PC-9 (cell line): ENCODE results near the gene NRG2. TPM values are rescaled to one million over a fixed set of nuclear protein-coding genes. Genes with fewer than 3 reads are reported as not detected.

Experiments used
- BruUV-seq: library from RNA; stranded (reverse); fragments of 400-500 nt; replicated peaks from 2 replicates; lab custom pipeline; 2021; lab: Mats Ljungman, UMichigan
- CTCF ChIA-PET: fragments of 300-600 bp; sonication (Branson Sonifier 250); formaldehyde crosslinking; loops from one replicate; lab custom pipeline; 2022; ENCODE audit warnings: antibody characterized with exemption; lab: Charles Lee
- POLR2A ChIA-PET: fragments of 300-600 bp; sonication (Branson Sonifier 250); formaldehyde crosslinking; loops from one replicate; lab custom pipeline; 2022; ENCODE audit warnings: antibody characterized with exemption; ENCODE audit not compliant: unreplicated experiment; lab: Charles Lee
- DNase-seq, 2 experiments: peaks; one replicate each; pipeline versions ENCODE4 v3.0.0 to v3.0.0-alpha.2; 2015 to 2022; ENCODE audit warnings: mixed read lengths in 1 of 2
- H2AFZ ChIP-seq: fragments of 200-600 bp; sonication (generic); 2 replicates; pipeline ENCODE4 v1.8.1; 2017; ENCODE audit warnings: antibody characterized with exemption
- H3F3A ChIP-seq: fragments of 200-600 bp; sonication (generic); 2 replicates; pipeline ENCODE4 v1.8.1; 2017; ENCODE audit warnings: antibody characterized with exemption, mild to moderate bottlenecking, low read depth; ENCODE audit not compliant: insufficient read depth
- H3K27ac ChIP-seq: fragments of 200-600 bp; sonication (generic); 2 replicates; pipeline ENCODE4 v1.6.1; 2016; ENCODE audit warnings: mixed run types
- H3K27me3 ChIP-seq: fragments of 200-600 bp; sonication (generic); 2 replicates; pipeline ENCODE4 v1.6.1; 2016; ENCODE audit warnings: low read depth, mixed run types; ENCODE audit not compliant: insufficient read depth
- H3K36me3 ChIP-seq: fragments of 200-600 bp; sonication (generic); 2 replicates; pipeline ENCODE4 v1.6.1; 2016; ENCODE audit warnings: low read depth, mixed run types
- H3K4me1 ChIP-seq: fragments of 200-600 bp; sonication (generic); replicated peaks from 2 replicates; pipeline ENCODE4 v1.6.1; 2016; ENCODE audit warnings: mixed run types; ENCODE audit not compliant: insufficient read depth
- H3K4me2 ChIP-seq: fragments of 200-600 bp; sonication (generic); 2 replicates; pipeline ENCODE4 v1.6.1; 2017; ENCODE audit warnings: mixed run types
- H3K4me3 ChIP-seq: fragments of 200-600 bp; sonication (generic); 2 replicates; pipeline ENCODE4 v1.6.1; 2016; ENCODE audit warnings: mixed run types
- H3K79me2 ChIP-seq: fragments of 200-600 bp; sonication (generic); 2 replicates; pipeline ENCODE4 v1.6.1; 2017; ENCODE audit warnings: low read depth, mixed run types
- H3K9me2 ChIP-seq: fragments of 200-600 bp; sonication (generic); 2 replicates; pipeline ENCODE4 v1.8.1; 2017; ENCODE audit warnings: mild to moderate bottlenecking; ENCODE audit not compliant: insufficient read depth
- H3K9me3 ChIP-seq: fragments of 200-600 bp; sonication (generic); 2 replicates; pipeline ENCODE4 v1.8.1; 2016; ENCODE audit warnings: low read depth; ENCODE audit not compliant: insufficient read depth
- H4K20me1 ChIP-seq: fragments of 200-600 bp; sonication (generic); 2 replicates; pipeline ENCODE4 v1.8.1; 2017; ENCODE audit not compliant: insufficient read depth
- EZH2 ChIP-seq: fragments of 200-600 bp; sonication (generic); IDR thresholded peaks from 2 replicates; pipeline ENCODE4 v1.8.0; 2017; ENCODE audit warnings: antibody characterized with exemption, low read depth
- intact Hi-C: fragments of 100-400 bp; cut with micrococcal nuclease; formaldehyde crosslinking; loops from one replicate; pipeline ENCODE4 v1.10.0; 2022; ENCODE audit not compliant: unreplicated experiment
- total RNA-seq: library from RNA; stranded (reverse); gene quantifications from 2 replicates; pipeline ENCODE4 v1.2.3, GENCODE V29; 2021
- TF ChIP-seq, protein P1 (sequence below): fragments of 200-600 bp; sonication (generic); conservative IDR thresholded peaks from 2 replicates; pipeline ENCODE4 v1.6.1; 2017; ENCODE audit warnings: mixed run types, antibody characterized with exemption, mild to moderate bottlenecking, moderate library complexity

NRG2 gene
- total RNA-seq, 1 experiment from 2014 or later = not detected

DNA sequence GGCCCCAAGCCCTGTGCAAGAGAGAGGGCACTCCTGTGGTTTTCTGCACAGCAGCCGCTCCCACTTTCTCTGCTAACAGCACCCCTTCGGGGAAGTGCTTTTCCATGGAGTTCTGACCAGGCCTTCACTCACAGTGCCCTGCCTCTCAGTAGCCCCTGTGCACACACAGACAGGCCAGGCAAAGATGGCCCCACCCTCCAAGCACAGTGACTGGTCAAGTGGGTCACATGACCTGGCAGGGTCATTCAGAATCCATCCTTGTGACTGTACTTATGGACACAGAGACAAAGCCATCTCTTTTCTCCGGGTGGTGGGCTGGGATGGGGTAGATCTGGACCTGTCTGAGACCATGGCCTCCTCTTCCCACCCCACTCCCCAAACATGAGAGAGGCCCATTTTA lies 165.0 kb downstream of the NRG2 start:
- peak overlapping the region; percentile 51; the same call in 1 of the 2 replicates for H3K4me2 ChIP-seq
- H3K27me3 ChIP-seq = no peaks in the 10 kb centered on the region
- POLR2A ChIA-PET = no interaction called here
- H3K79me2 ChIP-seq = no peaks in the 10 kb centered on the region
- H3K27ac ChIP-seq = peak overlapping the region; percentile 74
- intact Hi-C loops = no loop called here
- no peak overlapping the region for H2AFZ ChIP-seq
- H3K4me1 ChIP-seq = peaks cover 30% of the 10 kb centered on the region
- peak in 1 of 2 experiments; percentile 9 for DNase-seq
- TF ChIP-seq, protein P1, sequence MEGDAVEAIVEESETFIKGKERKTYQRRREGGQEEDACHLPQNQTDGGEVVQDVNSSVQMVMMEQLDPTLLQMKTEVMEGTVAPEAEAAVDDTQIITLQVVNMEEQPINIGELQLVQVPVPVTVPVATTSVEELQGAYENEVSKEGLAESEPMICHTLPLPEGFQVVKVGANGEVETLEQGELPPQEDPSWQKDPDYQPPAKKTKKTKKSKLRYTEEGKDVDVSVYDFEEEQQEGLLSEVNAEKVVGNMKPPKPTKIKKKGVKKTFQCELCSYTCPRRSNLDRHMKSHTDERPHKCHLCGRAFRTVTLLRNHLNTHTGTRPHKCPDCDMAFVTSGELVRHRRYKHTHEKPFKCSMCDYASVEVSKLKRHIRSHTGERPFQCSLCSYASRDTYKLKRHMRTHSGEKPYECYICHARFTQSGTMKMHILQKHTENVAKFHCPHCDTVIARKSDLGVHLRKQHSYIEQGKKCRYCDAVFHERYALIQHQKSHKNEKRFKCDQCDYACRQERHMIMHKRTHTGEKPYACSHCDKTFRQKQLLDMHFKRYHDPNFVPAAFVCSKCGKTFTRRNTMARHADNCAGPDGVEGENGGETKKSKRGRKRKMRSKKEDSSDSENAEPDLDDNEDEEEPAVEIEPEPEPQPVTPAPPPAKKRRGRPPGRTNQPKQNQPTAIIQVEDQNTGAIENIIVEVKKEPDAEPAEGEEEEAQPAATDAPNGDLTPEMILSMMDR = no peak
- no peak overlapping the region for H3K4me3 ChIP-seq
- H3K9me2 ChIP-seq = no peaks in the 10 kb centered on the region
- no TSS peak for BruUV-seq
- H3F3A ChIP-seq = peaks cover 14% of the 10 kb centered on the region; the same call in 1 of the 2 replicates
- no peaks in the 10 kb centered on the region for H4K20me1 ChIP-seq
- CTCF ChIA-PET = no interaction called here
- no peaks in the 10 kb centered on the region for H3K36me3 ChIP-seq
- H3K9me3 ChIP-seq = peaks cover 4% of the 10 kb centered on the region; the same call in 1 of the 2 replicates

DNA sequence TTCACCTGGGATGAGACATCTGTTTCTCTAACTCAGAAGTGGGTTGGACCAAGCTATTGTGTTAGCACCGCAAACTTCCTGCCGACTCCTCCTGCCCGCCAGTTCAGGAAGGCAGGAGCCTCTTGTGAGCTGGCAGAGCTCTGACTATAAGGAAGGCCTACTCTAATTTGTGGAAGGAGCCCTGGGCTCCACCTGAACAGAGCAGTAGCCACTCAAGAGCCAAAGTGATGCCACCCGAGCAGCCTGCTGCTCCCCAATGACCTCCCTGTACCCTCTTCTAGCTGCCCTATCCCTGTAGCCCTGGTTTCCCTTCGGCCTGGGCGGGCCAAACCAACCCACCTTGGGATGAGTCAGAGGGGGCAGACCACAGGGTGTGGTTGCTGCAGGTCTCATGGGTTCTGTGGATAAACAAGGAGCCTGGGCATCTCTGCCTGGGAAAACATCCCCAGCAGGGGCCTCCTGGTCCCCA lies 165.9 kb downstream of the NRG2 start:
- ChIA-PET CTCF (interaction anchor here (0.5 to 1.3 kb wide), 4 partner anchors 92 to 1837 kb away, joined by 3 to 4 read pairs (median 3); no protein-coding TSS in a partner anchor), POLR2A (interaction anchor here (0.5 to 0.7 kb wide), 4 partner anchors 25 to 131 kb away, joined by 4 to 6 read pairs (median 5); no protein-coding TSS in a partner anchor)
- TF ChIP-seq EZH2 = no peak
- TF ChIP-seq, protein P1 = no peak
- Histone ChIP-seq H4K20me1 (no peaks in the 10 kb centered on the region), H2AFZ (peak overlapping the region; percentile 24; the same call in 1 of the 2 replicates), H3K27ac (peak overlapping the region; percentile 74), H3K9me2 (no peaks in the 10 kb centered on the region), H3K4me1 (peaks cover 26% of the 10 kb centered on the region), H3K4me3 (no peak overlapping the region), H3K79me2 (no peaks in the 10 kb centered on the region), H3K27me3 (no peaks in the 10 kb centered on the region), H3K36me3 (no peaks in the 10 kb centered on the region), H3K4me2 (peak overlapping the region; percentile 51), H3F3A (peaks cover 14% of the 10 kb centered on the region; the same call in 1 of the 2 replicates), H3K9me3 (peaks cover 4% of the 10 kb centered on the region; the same call in 1 of the 2 replicates)
- DNase-seq = peak; percentile 81 to 90
- intact Hi-C loops = no loop called here
- BruUV-seq = no TSS peak

DNA sequence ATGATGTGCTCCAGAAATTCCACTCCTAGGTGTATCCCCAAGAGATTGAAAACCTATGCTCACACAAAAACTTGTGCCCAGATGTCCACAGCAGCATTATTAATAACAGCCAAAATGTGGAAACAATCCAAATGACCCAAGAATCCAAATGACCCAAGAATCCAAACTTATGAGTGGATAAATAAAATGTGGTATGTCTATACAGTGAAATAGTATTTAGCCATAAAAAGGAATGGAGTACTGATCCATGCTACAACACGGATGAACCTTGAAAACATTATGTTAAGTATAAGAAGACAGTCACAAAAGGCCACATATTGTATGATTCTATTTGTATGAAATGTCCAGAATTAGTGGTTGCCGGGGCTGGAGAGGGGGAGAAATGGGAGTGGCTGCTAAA lies 167.1 kb downstream of the NRG2 start:
- H3K27me3 ChIP-seq = no peaks in the 10 kb centered on the region
- no peak for TF ChIP-seq EZH2
- TF ChIP-seq, protein P1 = no peak
- intact Hi-C loops = no loop called here
- no peaks in the 10 kb centered on the region for H3K9me2 ChIP-seq
- DNase-seq = no peak
- H3F3A ChIP-seq = peaks cover 14% of the 10 kb centered on the region; the same call in 1 of the 2 replicates
- H3K9me3 ChIP-seq = peaks cover 4% of the 10 kb centered on the region; the same call in 1 of the 2 replicates
- BruUV-seq = no TSS peak
- no peaks in the 10 kb centered on the region for H3K79me2 ChIP-seq
- peaks cover 26% of the 10 kb centered on the region for H3K4me1 ChIP-seq
- H4K20me1 ChIP-seq = no peaks in the 10 kb centered on the region
- H3K4me2 ChIP-seq = no peak overlapping the region
- CTCF ChIA-PET = interaction anchor here (1.3 kb wide), 1 partner anchor 93 kb away, joined by 4 read pairs; no protein-coding TSS in a partner anchor
- no peaks in the 10 kb centered on the region for H3K36me3 ChIP-seq
- H2AFZ ChIP-seq = no peak overlapping the region
- POLR2A ChIA-PET = no interaction called here
- no peak overlapping the region for H3K4me3 ChIP-seq
- H3K27ac ChIP-seq = peak overlapping the region; percentile 74; the same call in 1 of the 2 replicates
